ENCODE results near the gene SMLR1.

Gene SMLR1

GRCh38 chr6:130852844-130853554 is 25.8 kb downstream of the SMLR1 start:
- no peak for DNase-seq

- no peak for DNase-seq
Measured at GRCh38 chr6:130853555-130854183, 26.5 kb downstream of the SMLR1 start.

DNA sequence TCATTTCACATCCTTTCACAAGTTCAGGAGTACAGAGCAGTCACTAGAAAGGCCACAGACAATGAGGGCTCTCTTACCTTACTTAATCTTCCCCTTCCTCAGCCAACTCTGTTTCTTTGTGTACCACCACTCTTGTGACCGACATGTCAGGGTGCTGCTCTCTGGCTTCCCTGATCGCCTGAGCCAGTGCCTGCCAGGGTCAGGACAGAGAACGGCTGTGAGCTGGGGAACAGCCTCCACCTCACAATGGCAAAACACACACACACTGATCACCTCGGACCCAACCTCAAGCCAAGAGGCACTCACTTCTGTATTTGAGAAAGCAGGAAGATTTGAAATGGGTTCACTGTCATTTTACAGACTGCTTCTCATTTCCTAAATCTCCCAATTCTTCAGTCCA is 30.8 kb downstream of the SMLR1 start:
- no peak for DNase-seq

- DNase-seq, result no peak
Measured at GRCh38 chr6:130858498-130859160, 31.4 kb downstream of the SMLR1 start.

DNA sequence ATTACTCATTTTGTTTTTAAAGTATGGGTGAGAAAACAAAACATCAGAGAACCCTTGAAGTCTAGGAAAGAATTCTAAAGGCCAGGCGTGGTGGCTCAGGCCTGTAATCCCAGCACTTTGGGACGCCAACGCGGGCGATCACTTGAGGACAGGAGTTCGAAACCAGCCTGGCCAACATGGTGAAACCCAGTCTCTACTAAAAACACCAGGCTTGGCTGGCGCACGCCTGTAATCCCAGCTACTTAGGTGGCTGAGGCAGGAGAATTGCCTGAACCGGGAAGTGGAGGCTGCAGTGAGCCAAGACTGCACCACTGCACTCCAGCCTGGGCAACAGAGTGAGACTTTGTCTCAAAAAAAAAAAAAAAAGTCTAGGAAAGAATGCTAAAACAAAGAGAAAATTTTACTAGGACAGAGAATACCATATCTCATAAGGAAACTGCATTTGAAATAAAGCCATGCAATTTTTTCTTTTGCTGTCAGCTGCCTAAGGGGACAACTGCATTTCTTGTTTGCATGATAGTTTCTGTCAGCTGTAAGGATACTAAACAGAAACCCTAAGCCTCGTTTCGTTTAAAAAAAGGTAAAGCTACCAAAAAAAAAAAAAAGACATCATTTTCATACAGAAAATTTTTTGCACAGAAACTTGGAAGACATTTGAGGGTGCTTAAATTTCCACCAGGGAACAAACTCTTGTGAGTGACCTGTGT is 32.1 kb downstream of the SMLR1 start:
- no peak for DNase-seq

DNA sequence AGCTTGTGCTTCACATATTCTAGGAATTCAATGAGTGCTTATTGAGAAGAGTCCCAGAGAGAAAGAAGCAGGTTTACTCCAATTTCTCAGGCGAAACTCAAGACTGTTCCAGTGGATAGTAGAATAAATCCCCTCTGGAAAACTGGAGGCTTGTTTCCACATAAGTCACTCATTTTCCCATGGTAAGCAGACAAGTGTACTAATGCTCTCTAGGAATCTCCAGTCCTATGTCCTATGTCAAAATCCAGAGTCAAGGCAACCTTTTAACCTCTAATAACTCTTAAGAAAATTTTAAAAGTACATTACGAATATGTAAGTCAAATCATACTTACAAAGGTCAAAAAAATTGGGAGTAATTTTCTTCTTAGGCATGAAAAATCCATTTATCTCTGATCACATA is 35.2 kb downstream of the SMLR1 start:
- no peak for DNase-seq

GRCh38 chr6:130863415-130864230 is 36.4 kb downstream of the SMLR1 start:
- no peak for DNase-seq

DNA sequence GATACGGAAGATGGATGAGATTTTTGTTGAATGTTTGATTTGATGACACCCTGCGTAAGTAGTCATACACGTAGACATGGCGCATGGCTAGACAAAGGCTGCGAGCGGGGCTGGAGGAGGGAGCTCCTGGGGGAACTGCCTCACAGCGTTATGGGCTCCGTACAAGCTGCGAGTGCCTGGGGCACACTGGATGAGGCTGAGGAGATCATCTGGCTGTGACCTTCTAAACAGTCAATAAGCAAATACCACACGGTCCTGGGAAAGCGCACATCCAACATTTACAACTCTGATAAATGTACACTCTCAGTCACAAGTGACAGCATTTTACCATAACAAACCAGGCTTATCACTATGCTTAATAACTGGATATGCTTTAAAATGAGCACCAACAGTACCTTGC is 37.1 kb downstream of the SMLR1 start:
- DNase-seq, result no peak

- no peak for DNase-seq
Measured at GRCh38 chr6:130865793-130866192, 38.6 kb downstream of the SMLR1 start.

DNA sequence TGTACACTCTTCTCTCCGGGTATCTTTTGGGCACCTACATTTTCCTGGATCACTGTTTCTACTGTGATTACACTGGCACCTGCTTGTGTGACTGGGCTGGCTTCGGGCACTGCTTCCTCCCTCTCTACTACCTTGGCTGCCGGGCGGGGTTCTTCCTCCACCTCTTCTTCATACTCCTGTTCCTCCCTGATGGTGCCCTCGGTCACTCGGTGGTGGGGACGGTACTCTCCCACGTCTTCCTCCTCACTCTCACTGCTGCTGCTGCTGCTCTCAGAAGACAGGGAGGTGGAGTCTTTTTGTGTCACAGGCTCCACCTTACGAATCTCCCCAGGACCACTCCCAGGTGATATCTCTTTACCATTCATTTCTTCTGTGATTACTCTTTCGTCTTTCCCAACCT is 42.5 kb downstream of the SMLR1 start:
- no peak for DNase-seq

- no peak for DNase-seq
Measured at GRCh38 chr6:130870179-130870880, 43.1 kb downstream of the SMLR1 start.

GRCh38 chr6:130872250-130873095 is 45.3 kb downstream of the SMLR1 start:
- DNase-seq, result peak; percentile 73 to 78

GRCh38 chr6:130873746-130874145 is 46.5 kb downstream of the SMLR1 start:
- no peak for DNase-seq

- no peak for DNase-seq
Measured at GRCh38 chr6:130879826-130880225, 52.6 kb downstream of the SMLR1 start.

- no peak for DNase-seq
Measured at GRCh38 chr6:130882370-130882769, 55.2 kb downstream of the SMLR1 start.

- DNase-seq, result peak; percentile 66 to 73
Measured at GRCh38 chr6:130885392-130886192, 58.4 kb downstream of the SMLR1 start.

Data from stimulated activated CD4-positive, alpha-beta T cell treated with anti-CD3 and anti-CD28 coated beads, Interleukin-2, amount 100 ng/mL, for 48 hours (primary cell).